Neural progenitor cell (in vitro differentiated cells): Measurements from ENCODE around the gene ALG6. TPM values are rescaled to one million over a fixed set of nuclear protein-coding genes. Genes with fewer than 3 reads are reported as not detected.
A peak's percentile ranks its signal among the peaks of the same experiment; 100 is the strongest.

Source experiments
- DNase-seq: peaks from one replicate; pipeline ENCODE4 v3.0.0-alpha.2; 2016; ENCODE audit warnings: low spot score
- H2AFZ ChIP-seq: fragments of 200-600 bp; sonication (generic); replicated peaks from 2 replicates; pipeline ENCODE4 v1.6.1; 2016; ENCODE audit warnings: antibody characterized with exemption
- H3F3A ChIP-seq: fragments of 200-600 bp; sonication (generic); 2 replicates; pipeline ENCODE4 v1.6.1; 2016; ENCODE audit warnings: antibody characterized with exemption, low read depth
- H3K27ac ChIP-seq: fragments of 200-600 bp; sonication (generic); 2 replicates; pipeline ENCODE4 v1.5.1; 2016; ENCODE audit warnings: mild to moderate bottlenecking
- H3K27me3 ChIP-seq: fragments of 200-600 bp; sonication (generic); 2 replicates; pipeline ENCODE4 v1.6.1; 2016; ENCODE audit warnings: mild to moderate bottlenecking, moderate library complexity
- H3K36me3 ChIP-seq: fragments of 200-600 bp; sonication (generic); 2 replicates; pipeline ENCODE4 v1.5.1; 2016
- H3K4me1 ChIP-seq: fragments of 200-600 bp; sonication (generic); 2 replicates; pipeline ENCODE4 v1.6.1; 2016; ENCODE audit warnings: mixed run types
- H3K4me2 ChIP-seq: fragments of 200-600 bp; sonication (generic); 2 replicates; pipeline ENCODE4 v1.6.1; 2016
- H3K4me3 ChIP-seq: fragments of 200-600 bp; sonication (generic); 2 replicates; pipeline ENCODE4 v1.5.1; 2016
- H3K79me2 ChIP-seq: fragments of 200-600 bp; sonication (generic); 2 replicates; pipeline ENCODE4 v1.6.1; 2016; ENCODE audit warnings: low read depth
- H3K9ac ChIP-seq: fragments of 200-600 bp; sonication (generic); 2 replicates; pipeline ENCODE4 v1.6.1; 2016
- H3K9me3 ChIP-seq: fragments of 200-600 bp; sonication (generic); 2 replicates; pipeline ENCODE4 v1.5.1; 2016; ENCODE audit warnings: low read depth
- H4K20me1 ChIP-seq: fragments of 200-600 bp; sonication (generic); 2 replicates; pipeline ENCODE4 v1.6.1; 2016; ENCODE audit warnings: low read depth
- H3K27ac Mint-ChIP-seq: 3 replicates; pipeline ENCODE4 v1.8.0; 2021; ENCODE audit warnings: mixed read lengths
- H3K27me3 Mint-ChIP-seq: 2 replicates; pipeline ENCODE4 v1.8.0; 2022; ENCODE audit warnings: low read depth, mild to moderate bottlenecking, inconsistent platforms, moderate library complexity, mixed read lengths; ENCODE audit not compliant: insufficient read depth
- H3K36me3 Mint-ChIP-seq: 3 replicates; pipeline ENCODE4 v1.8.0; 2021; ENCODE audit warnings: mixed read lengths
- H3K4me1 Mint-ChIP-seq: 3 replicates; pipeline ENCODE4 v1.8.0; 2021; ENCODE audit warnings: mixed read lengths
- H3K4me3 Mint-ChIP-seq: 3 replicates; pipeline ENCODE4 v1.8.0; 2021; ENCODE audit warnings: mild to moderate bottlenecking, moderate library complexity, mixed read lengths
- H3K9me3 Mint-ChIP-seq: 3 replicates; pipeline ENCODE4 v1.8.0; 2020; ENCODE audit warnings: mixed read lengths
- EZH2 ChIP-seq: fragments of 200-600 bp; sonication (generic); IDR thresholded peaks from 2 replicates; pipeline ENCODE4 v1.6.1; 2017; ENCODE audit warnings: antibody characterized with exemption, mild to moderate bottlenecking, moderate library complexity
- EZH2phosphoT487 ChIP-seq: fragments of 200-600 bp; sonication (generic); IDR thresholded peaks from 2 replicates; pipeline ENCODE4 v1.6.1; 2017; ENCODE audit warnings: antibody characterized with exemption
- total RNA-seq: library from RNA; depleted of rRNA; stranded (reverse); fragments of >200 nt; gene quantifications from 2 replicates; pipeline ENCODE4 v1.2.3, GENCODE V29; 2015; ENCODE audit warnings: low replicate concordance
- TF ChIP-seq, protein P1 (sequence below): fragments of 200-600 bp; sonication (generic); IDR thresholded peaks from 2 replicates; pipeline ENCODE4 v1.5.1; 2017; ENCODE audit warnings: antibody characterized with exemption, mild to moderate bottlenecking

The ALG6 gene
- total RNA-seq, 1 donor from 2014 or later = 41.7 TPM

DNA sequence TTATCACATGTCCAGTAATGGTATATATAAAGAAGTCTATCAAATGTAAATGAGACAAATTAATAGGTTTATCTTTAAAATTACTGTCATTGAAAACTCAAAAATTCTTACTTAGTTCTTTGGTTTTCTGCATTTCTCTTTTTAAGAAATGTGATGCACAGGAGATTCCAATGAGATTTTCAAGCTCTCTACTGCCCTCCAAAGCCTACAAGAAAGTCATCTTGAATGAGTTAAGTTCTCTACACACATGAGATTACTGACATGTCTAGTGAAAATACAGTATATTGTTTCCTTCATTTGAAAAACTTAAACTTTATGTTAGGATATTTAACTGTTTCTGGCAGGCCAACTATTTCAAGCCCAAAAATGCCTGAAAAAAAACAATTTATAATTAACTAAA is 86.8 kb downstream of the ALG6 start:
- H3K36me3 ChIP-seq = no peaks in the 10 kb centered on the region
- DNase-seq = peak; percentile 39
- TF ChIP-seq, protein P1, sequence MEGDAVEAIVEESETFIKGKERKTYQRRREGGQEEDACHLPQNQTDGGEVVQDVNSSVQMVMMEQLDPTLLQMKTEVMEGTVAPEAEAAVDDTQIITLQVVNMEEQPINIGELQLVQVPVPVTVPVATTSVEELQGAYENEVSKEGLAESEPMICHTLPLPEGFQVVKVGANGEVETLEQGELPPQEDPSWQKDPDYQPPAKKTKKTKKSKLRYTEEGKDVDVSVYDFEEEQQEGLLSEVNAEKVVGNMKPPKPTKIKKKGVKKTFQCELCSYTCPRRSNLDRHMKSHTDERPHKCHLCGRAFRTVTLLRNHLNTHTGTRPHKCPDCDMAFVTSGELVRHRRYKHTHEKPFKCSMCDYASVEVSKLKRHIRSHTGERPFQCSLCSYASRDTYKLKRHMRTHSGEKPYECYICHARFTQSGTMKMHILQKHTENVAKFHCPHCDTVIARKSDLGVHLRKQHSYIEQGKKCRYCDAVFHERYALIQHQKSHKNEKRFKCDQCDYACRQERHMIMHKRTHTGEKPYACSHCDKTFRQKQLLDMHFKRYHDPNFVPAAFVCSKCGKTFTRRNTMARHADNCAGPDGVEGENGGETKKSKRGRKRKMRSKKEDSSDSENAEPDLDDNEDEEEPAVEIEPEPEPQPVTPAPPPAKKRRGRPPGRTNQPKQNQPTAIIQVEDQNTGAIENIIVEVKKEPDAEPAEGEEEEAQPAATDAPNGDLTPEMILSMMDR = peak; percentile 44
- no peak for TF ChIP-seq EZH2phosphoT487
- no peaks in the 10 kb centered on the region for H4K20me1 ChIP-seq
- no peak overlapping the region for H3K4me2 ChIP-seq
- no peaks in the 10 kb centered on the region for H3K27me3 Mint-ChIP-seq
- no peaks in the 10 kb centered on the region for H3K79me2 ChIP-seq
- H3K27ac ChIP-seq = no peak overlapping the region
- no peaks in the 10 kb centered on the region for H3K9me3 Mint-ChIP-seq
- H3K9ac ChIP-seq = no peak overlapping the region
- no peak overlapping the region for H2AFZ ChIP-seq
- H3K9me3 ChIP-seq = no peaks in the 10 kb centered on the region
- H3K4me1 Mint-ChIP-seq = no peaks in the 10 kb centered on the region
- H3F3A ChIP-seq = peaks cover 8% of the 10 kb centered on the region
- H3K36me3 Mint-ChIP-seq = peaks cover 4% of the 10 kb centered on the region
- H3K27me3 ChIP-seq = no peaks in the 10 kb centered on the region
- no peaks in the 10 kb centered on the region for H3K4me1 ChIP-seq
- H3K4me3 ChIP-seq = no peak overlapping the region
- no peak overlapping the region for H3K27ac Mint-ChIP-seq
- no peak overlapping the region for H3K4me3 Mint-ChIP-seq

DNA sequence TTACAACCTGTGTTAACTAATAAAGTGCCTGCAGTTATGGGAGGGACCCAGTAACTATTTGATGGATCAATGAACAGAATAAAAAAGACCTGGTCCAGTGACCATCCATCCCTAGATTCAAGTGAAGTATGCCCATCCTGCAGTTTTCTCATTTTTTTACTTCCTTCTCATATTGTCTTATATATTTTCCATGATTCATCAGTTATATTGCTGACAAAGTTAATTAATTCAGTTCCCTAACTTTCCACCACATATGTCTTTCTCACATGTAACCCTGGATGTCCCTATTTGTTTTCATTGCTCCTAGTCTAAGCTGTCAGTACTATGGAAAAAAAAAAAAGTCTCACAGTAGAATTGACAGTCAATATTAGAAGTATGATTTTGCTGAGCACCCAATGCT is 91.3 kb downstream of the ALG6 start:
- Mint-ChIP-seq H3K4me1 (no peaks in the 10 kb centered on the region), H3K27me3 (no peaks in the 10 kb centered on the region), H3K36me3 (peaks cover 28% of the 10 kb centered on the region), H3K4me3 (no peak overlapping the region), H3K27ac (no peak overlapping the region), H3K9me3 (peaks cover 21% of the 10 kb centered on the region)
- Histone ChIP-seq H3K79me2 (no peaks in the 10 kb centered on the region), H3K27ac (no peak overlapping the region), H3K9ac (no peak overlapping the region), H2AFZ (no peak overlapping the region), H3K4me2 (no peak overlapping the region), H3K4me3 (no peak overlapping the region), H3F3A (no peaks in the 10 kb centered on the region), H3K36me3 (peaks cover 15% of the 10 kb centered on the region), H3K27me3 (no peaks in the 10 kb centered on the region), H4K20me1 (no peaks in the 10 kb centered on the region), H3K9me3 (peaks cover 15% of the 10 kb centered on the region), H3K4me1 (no peaks in the 10 kb centered on the region)
- TF ChIP-seq, protein P1 = no peak
- TF ChIP-seq EZH2phosphoT487 (no peak), EZH2 (no peak)
- DNase-seq = no peak

DNA sequence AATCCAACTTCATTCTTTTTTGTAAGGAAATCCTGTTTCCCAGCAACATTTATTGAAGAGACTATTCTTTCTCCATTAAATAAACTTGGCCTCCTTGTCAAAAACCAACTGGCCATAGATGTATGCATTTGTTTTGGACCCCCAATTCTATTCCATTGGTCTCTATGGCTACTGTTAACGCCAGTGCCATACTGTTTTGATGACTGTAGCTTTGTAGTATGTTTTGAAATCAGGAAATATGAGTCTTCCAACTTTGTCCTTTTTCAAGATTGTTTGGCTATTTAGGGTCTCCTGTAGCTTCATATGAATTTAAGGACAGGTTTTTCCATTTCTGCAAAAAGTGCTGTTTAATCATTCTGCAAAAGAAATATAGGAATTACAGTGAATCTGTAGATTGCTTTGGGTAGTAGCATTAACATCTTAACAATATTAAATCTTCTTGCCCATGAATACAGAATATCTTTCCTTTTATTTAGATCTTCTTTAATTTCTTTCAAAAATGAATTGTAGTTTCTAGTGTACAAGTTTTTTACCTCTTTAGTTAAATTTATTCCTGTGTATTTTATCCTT is 94.3 kb downstream of the ALG6 start:
- Histone ChIP-seq H4K20me1 (no peaks in the 10 kb centered on the region), H3F3A (no peaks in the 10 kb centered on the region), H3K79me2 (no peaks in the 10 kb centered on the region), H3K27me3 (no peaks in the 10 kb centered on the region), H3K4me2 (no peak overlapping the region), H3K36me3 (peaks cover 15% of the 10 kb centered on the region), H2AFZ (no peak overlapping the region), H3K27ac (no peak overlapping the region), H3K9ac (no peak overlapping the region), H3K4me3 (no peak overlapping the region), H3K4me1 (no peaks in the 10 kb centered on the region), H3K9me3 (peaks cover 15% of the 10 kb centered on the region)
- Mint-ChIP-seq H3K9me3 (peaks cover 21% of the 10 kb centered on the region), H3K36me3 (peaks cover 28% of the 10 kb centered on the region), H3K4me1 (no peaks in the 10 kb centered on the region), H3K27ac (no peak overlapping the region), H3K4me3 (no peak overlapping the region), H3K27me3 (no peaks in the 10 kb centered on the region)
- no peak for DNase-seq
- TF ChIP-seq EZH2 (no peak), EZH2phosphoT487 (no peak)
- TF ChIP-seq, protein P1 = no peak
